8988T (cell line): ENCODE data around the gene HAUS3.
"Not testable (repeated sequence)": the region's sequence is repeated elsewhere in the genome, so short reads cannot be mapped to it uniquely, and the experiment has no call there.

Experiments
- DNase-seq: peaks from one replicate; pipeline ENCODE4 v3.0.0; 2011

The HAUS3 gene

GRCh38 chr4:2275044-2275397, 33.1 kb upstream of the HAUS3 start:
- not testable (repeated sequence) for DNase-seq

DNA sequence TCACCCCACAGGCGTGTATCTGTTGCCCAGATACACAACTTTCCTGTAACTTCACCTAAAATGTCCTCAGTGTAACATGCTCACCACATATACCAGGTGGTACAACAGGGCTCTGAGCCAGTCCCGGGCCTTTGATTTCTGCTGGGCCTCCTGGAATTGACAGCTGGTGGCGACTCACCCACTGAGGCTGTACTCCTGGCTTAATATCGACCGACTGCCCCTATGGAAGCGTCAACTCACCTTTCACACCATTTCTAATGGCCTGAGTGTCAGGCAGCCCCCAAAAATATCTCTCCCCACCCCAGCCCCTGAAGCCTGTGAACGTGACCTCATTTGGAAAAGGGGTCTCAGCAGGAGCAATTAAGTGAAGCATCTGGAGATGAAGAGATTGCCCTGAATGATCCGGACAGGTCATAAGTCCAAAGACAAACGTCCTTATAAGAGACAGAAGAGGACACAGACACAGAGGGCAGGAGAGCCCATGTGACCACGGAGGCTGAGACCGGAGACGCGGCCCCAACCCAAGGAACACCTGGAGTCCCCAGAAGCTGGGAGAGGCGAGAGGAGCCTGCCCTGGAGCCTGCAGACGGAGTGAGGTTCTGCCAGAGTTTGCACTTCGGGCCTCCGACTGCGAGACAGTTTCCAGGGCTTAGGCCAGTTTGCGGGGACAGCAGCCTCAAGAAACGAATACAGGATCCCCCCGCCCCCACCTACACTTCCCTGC, 32.6 kb upstream of the HAUS3 start:
- no peak for DNase-seq

DNA sequence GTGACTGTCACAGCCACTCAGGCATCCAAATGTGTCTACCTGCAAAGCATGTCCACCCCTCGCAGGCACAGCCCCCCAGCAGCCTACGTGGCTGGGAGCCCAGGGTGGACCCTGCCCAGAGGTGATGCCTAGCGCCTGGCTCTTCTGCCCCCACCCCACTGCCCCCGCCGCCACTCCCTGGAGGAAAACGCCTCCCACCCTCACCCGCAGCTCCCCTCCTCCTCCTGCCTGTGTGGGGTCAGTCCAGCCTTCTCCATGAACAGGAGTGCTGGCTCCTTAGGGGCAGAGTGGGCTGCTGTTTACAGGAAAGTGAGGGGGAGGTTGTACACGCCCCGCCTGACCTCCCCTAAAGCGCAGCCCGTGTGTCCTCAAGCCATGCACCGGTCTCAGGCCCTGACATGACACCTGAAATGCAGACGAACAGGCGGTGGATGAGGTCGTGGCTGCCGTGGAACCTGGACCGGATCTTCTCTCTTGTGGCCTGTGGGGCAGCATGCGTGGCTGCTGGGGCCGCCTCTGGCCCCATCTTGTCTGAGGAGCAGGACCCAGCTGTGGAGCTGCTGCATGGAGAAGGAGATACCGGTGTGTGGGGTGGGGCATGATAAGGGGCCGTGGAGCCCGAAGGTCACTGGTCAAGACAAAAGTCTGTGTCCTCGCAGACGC, 31.9 kb upstream of the HAUS3 start:
- no peak for DNase-seq

GRCh38 chr4:2273221-2273620, 31.3 kb upstream of the HAUS3 start:
- no peak for DNase-seq

DNA sequence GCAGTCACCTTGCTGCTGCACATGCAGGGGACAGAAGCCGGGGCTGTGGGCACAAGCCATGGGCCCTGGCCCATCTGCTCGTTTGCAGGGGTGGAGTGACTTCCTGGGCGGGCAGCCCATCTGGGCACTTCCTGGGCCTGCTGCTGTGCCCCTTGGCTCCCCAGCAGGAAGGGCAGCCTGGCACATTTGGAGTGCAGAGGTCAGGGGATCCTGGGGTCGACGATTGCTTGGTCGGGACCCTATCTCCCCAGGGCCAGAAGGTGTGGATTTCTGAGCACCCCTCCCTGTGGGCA, 30.9 kb upstream of the HAUS3 start:
- no peak for DNase-seq

DNA sequence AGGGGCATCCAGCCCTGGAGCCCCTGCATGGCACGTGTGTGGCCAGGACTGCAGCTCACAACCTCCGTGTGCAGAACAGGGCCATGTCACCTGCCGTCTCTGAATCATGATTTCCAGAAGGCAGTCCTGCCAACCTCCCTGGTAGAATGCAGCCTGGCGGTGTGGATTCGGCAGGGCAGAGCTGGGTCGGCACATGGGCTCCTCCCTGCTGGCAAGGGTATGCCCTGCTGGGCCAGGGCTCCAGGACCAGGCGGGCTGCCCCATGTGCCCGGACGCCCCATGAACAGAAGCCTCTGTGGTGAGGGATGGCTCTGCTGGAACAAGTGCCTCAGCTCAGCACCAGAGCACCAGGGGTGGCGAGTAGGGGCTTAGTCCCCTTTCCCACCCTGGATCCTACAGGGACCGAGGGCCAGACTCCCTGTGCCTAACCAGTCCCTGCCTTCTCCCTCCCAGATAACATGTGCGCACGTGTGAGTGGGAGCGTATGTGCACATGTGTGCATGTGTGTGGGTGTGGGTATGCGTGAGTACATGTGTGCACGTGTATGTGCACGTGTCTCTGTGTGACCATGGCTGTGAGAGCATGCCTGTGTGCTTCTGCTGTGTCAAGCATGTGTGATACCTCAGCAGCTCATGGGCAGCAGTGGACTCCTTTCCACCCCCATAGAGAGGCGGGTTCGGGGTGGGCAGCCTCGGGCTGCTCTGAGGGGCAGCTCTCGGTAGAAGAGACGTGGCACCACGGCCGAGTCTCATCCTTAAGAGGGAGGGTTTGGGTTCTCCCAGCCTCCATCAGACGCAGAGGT, 30.3 kb upstream of the HAUS3 start:
- DNase-seq = no peak

GRCh38 chr4:2271279-2272025, 29.5 kb upstream of the HAUS3 start:
- DNase-seq = no peak

GRCh38 chr4:2270341-2271165, 28.6 kb upstream of the HAUS3 start:
- no peak for DNase-seq

DNA sequence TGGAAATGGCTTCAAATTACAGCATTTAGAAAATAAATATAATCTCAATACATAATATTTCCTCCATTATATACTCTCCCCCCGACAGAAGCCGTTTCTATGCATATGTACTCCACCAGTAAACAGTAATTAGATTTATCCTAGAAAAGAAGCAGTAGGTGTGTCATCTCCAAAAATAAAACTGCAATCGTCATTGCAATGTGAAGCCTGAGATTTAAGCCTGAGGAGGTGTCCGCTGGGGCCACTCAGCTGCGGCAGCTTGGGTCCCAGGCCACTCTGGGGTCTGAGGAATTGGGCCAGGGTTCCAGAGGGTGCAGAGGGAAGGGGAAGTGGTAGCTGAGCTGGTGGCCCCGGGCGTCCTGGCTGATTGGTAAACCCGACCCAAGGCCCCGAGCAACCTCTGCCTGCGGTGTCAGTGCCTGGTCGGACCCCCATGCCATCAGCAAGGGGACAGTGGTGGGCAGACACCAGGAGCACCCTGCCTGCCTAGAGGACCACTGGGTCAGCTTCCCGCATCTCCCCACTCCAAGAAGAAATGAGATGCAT, 27.8 kb upstream of the HAUS3 start:
- DNase-seq = no peak

GRCh38 chr4:2269206-2269531, 27.2 kb upstream of the HAUS3 start:
- DNase-seq = no peak

DNA sequence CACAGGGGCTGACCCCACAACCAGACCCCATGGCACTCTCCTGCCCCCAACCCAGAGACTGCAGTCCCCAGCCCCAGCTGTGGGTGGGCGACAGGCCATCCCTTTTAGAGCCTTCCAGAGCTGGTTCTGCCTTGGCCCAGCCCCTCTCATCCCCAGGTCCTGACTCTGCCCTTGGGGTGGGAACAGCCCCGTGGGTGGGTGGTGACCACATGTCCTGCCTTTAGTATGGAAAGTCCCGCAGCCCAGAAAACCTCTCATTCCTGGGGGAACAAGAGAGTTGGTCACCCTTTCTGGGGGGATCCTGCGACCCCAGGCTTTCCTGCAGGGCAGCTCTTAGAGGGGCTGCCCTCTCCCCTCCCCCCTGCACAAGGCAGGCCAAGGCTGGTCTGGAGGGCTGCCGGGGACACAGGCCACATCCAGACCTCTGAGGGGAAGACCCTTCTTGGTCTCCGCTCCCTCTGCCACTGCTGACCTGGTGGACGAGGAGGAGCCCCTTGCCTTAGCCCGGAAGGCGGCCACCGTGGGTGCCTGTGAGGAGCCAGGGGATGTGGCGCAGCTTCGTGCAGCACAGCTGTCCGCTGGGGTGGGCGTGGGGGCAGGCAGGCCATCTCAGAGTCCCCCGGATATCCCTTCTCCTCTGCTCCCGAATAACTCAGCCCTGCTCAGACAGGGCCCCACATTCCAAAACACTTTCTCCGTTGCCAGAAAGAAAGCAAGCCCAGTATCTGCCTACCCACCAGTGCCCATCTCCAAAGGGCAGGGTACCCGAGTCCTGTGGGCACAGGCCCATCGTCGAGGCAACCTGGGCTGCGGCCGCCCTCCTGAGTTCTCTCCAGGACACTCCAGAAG, 26.7 kb upstream of the HAUS3 start:
- DNase-seq = no peak

DNA sequence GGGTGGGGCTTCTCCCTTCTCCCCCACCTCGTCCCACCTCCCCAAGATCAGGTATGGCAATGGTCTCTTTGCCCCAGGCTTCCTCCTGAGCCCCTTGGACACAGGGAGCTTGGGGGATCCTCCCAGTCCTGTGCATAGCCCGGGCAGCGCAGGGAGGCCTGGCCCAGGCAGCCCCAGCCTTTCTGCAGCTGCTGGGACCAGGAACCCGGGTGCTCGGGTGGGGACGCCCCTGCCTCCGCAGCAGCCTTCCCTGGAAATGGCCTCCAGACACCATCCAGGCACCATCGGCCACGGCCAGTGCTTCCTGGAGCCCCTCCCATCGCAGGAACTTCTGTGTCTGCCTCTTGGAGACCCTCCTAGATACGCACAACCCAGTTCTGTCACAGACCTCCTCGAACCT, 25.9 kb upstream of the HAUS3 start:
- no peak for DNase-seq

GRCh38 chr4:2267320-2267811, 25.4 kb upstream of the HAUS3 start:
- DNase-seq = no peak

DNA sequence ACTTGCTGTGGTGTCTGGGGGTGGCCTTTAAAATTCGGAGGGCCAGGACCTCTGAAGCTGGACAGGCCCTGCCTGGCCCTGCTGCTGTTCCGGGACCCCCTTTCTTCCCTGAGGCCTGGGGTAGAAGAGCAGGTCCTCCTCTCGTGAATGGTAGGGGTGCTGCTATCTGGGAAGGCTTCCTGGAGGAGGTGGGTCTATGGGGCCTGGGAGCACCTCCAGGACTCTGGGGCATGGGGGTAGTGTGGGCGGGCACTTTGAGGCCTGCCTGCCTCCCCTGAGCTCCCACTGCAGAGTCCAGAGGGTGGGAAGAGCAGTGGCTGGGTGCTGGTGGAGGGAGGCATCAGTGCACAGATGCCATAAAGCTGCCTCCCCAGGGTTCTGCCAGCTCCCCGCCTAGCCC, 24.9 kb upstream of the HAUS3 start:
- no peak for DNase-seq

- no peak for DNase-seq
Observed at GRCh38 chr4:2266181-2266580, 24.3 kb upstream of the HAUS3 start.

DNA sequence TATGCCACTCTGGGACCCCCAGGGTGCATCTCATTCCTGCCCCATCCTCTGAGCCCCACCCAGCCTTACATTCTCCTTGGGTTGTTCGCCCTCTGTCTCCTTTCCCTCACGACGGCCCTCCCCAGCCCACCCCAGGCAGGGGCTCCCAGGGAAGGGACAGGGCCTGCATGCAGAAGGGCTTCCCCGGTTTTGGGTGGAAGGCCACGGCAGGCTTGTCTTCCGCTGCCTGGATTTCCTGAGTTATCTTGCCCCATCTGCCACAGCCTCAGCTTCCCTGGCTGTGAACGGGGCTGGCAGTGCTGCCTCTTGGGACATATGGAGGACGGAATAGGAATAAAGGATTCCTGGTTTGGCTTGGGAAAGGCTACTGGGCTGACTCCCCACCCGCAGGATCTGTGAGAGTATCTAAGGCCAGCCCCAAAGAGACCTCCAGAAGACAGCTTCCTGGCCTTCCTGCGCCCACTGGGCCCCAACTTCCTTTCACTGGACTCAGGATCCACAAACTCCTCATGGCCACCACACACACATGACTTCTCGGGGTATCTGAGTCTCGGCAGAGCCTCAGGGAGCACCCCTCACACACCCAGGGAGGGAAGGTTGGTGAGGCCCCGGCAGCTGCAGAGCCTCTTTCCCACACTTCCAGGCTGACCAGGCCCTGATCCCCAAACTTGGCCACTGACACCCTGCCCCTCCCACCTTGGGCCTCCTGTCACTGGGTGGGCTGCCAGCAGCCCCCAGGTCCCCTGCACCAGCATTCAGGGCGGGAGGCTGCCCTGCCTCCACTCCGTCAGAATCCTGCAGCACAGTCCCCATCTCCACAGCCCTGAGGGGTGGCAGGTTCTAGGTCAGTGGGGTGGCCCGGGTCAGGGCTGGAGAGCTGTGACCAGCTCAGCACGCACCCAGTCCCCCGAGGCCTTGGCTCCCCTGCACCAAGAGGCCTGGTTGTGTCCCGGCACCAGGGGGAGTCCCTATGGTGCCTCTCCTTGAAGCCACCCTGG, 23.5 kb upstream of the HAUS3 start:
- DNase-seq = no peak

GRCh38 chr4:2264481-2265041, 22.6 kb upstream of the HAUS3 start:
- DNase-seq = no peak

GRCh38 chr4:2263926-2264321, 22.0 kb upstream of the HAUS3 start:
- DNase-seq = no peak

- DNase-seq = no peak
Observed at GRCh38 chr4:2262944-2263250, 21.0 kb upstream of the HAUS3 start.
